ENCODE measurements around the gene ADM.

GRCh38 chr11:10294290-10294953 lies 10.5 kb upstream of the ADM start:
- TF ChIP-seq, protein P1, sequence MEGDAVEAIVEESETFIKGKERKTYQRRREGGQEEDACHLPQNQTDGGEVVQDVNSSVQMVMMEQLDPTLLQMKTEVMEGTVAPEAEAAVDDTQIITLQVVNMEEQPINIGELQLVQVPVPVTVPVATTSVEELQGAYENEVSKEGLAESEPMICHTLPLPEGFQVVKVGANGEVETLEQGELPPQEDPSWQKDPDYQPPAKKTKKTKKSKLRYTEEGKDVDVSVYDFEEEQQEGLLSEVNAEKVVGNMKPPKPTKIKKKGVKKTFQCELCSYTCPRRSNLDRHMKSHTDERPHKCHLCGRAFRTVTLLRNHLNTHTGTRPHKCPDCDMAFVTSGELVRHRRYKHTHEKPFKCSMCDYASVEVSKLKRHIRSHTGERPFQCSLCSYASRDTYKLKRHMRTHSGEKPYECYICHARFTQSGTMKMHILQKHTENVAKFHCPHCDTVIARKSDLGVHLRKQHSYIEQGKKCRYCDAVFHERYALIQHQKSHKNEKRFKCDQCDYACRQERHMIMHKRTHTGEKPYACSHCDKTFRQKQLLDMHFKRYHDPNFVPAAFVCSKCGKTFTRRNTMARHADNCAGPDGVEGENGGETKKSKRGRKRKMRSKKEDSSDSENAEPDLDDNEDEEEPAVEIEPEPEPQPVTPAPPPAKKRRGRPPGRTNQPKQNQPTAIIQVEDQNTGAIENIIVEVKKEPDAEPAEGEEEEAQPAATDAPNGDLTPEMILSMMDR (IDR thresholded peaks at IDR 0.05), result no peak
- TF ChIP-seq EZH2 (IDR thresholded peaks at IDR 0.05; ENCODE audit: borderline replicate concordance, insufficient read depth, low read depth, low read length, poor library complexity, severe bottlenecking), result no peak
